ENCODE measurements around the gene ATAD2B.
"Not testable (repeated sequence)": the region's sequence is repeated elsewhere in the genome, so short reads cannot be mapped to it uniquely, and the experiment has no call there.

ATAD2B gene

GRCh38 chr2:23782646-23783045 lies 144.3 kb downstream of the ATAD2B start:
- DNase-seq: no peak

DNA sequence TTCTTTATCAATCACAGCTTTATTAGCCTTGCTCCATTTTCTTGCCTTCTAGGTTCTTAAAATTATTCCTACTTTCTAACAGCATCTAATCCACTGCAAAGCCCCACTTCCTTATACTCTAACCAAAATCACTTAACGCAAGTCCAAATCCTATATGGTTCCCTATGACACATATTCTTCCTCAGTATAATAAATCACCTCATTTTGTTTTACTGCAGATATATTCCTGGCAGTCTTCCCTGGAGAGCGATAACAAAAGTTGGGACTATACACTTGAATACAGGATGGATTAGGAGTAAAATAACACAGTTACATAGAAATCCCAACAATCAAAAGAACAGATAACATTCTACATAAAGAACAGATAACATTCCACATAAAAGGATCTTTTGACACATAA lies 144.8 kb downstream of the ATAD2B start:
- DNase-seq: no peak

DNA sequence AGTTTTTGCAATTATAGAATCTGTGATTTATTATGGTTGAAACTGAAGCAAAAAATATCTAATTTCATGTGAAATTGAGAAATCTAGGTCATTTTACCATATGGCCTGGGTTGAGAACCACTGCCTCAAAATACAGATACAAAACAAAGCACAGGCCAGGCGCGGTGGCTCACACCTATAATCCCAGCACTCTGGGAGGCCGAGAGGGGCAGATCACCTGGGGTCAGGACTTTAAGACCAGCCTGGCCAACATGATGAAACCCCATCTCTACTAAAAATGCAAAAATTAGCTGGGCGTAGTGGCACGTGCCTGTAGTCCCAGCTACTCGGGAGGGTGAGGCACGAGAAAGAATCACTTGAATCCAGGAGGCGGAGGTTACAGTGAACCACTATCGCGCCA lies 146.5 kb downstream of the ATAD2B start:
- not testable (repeated sequence) for DNase-seq

DNA sequence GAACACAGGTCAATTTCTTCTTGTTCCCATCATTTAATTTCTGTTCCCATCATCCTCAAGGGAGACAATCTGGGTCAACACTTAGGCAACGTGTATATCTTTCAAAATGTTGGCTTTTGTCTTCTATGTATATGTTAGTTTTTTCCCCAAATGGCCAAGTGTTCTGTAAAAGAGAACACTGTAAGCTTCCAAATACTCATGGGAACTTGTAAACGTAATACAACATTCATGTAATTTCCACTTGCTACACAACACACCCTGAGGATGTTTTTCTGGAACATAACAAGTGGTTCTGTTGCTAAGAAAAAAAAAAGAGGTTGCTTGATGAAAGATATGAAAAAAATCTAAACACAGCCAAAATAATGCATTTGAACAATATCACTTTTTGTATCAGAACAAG lies 149.1 kb downstream of the ATAD2B start:
- DNase-seq: no peak

GRCh38 chr2:23776021-23776420 lies 150.9 kb downstream of the ATAD2B start:
- DNase-seq: no peak

DNA sequence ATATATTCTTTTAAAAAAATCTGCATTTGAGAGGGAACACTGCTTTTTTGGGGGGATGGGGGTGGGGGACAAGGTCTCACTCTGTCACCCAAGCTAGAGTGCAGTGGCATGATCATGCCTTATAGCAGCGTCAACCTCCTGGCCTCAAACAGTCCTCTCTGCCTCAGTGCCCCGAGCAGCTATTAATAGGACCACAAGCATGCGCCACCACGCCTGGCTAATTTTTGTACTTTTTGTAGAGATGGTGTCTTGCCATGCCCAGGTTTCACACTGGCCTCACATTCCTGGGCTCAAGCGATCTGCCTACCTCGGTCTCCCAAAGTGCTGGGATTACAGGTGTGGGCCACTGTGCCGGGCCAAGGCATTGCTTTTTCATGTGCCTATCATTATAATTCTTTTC lies 154.2 kb downstream of the ATAD2B start:
- DNase-seq: no peak

- DNase-seq: no peak
Observed at GRCh38 chr2:23772056-23772455, 154.9 kb downstream of the ATAD2B start.

DNA sequence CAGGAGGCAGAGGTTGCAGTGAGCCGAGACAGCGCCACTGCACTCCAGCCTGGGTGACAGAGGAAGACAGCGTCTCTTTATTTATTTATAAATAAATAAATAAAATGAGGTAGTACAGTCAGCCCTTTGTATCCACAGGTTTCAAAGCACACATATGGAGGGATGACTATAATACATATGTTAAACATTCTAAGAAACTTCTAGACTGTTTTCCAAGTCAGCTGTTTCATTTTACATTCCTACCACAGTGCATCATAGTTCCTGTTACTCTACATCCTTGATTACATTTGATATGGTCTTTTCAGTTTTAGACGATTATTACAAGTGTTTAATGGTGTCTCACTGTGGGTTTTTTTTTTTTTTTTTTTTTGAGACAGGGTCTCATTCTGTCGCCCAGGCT lies 157.6 kb downstream of the ATAD2B start:
- DNase-seq: no peak

DNA sequence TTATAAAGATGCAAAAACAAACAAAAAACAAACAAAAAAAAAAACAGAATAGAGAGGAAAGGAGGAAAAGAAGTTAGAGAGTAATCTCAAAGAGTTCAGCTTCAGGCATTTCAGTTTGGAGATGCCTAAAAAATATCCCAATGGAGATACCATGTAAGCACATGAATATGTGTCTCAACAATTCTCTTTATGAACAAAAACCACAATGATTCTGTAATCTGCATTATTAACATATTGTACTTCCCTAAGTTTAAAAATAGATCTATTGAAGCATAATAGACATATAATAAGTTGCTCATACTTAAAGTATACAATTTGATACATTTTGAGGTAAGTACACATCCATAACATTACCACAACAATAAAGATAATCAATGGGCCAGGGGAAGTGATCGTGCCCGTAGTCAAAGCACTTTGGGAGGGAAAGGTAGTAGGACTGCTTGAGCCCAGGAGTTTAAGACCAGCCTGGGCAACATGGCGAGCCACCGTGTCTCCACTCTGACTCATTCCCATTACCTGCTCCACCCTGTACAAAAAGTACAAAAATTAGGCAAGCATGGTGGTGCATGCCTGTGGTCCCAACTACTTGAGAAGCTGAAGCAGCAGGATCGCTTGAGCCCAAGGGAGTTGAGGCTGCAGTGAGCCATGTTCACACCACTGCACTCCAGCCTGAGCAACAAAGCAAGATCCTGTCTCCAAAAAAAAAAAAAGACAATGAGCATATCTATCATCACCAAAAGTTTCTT lies 158.9 kb downstream of the ATAD2B start:
- DNase-seq: no peak

DNA sequence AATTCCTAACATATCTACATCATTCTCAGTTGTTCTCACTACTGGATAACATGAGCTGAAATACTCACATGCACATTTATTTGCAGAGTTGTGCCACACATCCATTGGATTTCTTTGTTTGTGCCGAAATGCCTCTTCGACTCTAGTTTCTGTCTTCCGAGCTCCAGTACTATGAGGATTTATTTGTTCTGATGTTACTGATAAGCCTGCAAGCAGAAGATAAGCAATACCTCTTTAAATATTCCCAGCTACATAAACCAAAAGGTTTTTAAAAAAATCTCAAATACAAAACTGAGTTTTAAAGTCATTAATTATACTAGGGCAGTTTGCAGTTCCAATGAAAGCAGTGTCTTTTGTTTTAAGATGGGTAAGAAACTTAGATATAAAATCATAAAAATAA lies 164.8 kb downstream of the ATAD2B start:
- no peak for DNase-seq

GRCh38 chr2:23761638-23762037 lies 165.3 kb downstream of the ATAD2B start:
- DNase-seq: no peak

DNA sequence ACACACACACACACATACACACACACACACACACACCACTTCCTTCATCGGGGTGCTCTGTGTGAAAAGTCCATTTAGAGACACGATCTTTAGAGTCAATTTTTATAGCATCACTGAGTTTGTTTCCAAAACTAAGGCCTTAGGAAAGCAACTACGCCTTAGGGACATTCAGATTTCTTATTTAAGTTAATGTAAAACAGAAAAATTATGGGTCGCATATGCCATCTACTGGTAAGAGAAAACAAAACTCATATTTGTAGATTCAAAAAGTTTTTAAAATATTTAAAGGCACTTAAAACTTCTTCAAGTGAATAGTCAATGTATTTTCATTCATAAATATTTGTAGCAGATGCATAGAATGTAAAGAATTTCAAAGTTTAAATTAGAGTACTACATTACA lies 166.2 kb downstream of the ATAD2B start:
- DNase-seq: no peak

GRCh38 chr2:23757686-23758433 lies 169.1 kb downstream of the ATAD2B start:
- no peak for DNase-seq

DNA sequence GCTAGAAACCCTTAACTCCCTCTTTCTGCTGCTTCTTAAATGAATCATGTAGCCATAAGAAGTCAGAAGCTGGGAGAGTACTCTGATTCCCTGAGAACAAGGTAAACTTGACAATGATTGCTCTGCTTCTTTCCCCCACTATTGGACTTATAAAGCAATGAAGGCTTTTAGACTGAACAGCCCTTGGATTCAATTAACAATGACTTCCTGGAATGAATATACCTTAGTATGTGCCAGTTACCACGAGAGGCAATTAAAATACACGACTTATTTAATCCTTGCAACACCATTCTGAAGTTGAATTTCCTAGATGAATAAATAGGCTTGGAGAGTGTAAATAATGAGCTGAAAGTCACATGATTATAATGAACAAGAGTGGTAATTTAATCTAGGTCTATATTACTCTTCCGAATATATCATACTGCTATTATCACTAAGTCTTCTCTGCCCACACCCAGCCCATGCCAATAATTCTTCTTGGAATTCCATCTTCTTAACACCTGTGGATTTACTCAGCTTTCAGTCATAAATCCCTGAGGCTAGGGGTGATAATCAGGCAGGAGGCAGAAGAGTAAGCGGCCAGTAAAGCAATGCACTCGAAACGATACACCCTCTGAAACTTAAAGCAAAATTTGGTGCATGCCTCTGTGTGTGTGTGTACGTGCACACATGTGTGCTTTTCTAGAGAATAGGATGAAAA lies 170.2 kb downstream of the ATAD2B start:
- DNase-seq: no peak

GRCh38 chr2:23754970-23755369 lies 172.0 kb downstream of the ATAD2B start:
- DNase-seq: no peak

- DNase-seq: no peak
Observed at GRCh38 chr2:23753291-23754010, 173.5 kb downstream of the ATAD2B start.

- no peak for DNase-seq
Observed at GRCh38 chr2:23751747-23752265, 175.1 kb downstream of the ATAD2B start.

GRCh38 chr2:23746141-23746863 lies 180.6 kb downstream of the ATAD2B start:
- DNase-seq: no peak

GRCh38 chr2:23745726-23746105 lies 181.2 kb downstream of the ATAD2B start:
- no peak for DNase-seq

DNA sequence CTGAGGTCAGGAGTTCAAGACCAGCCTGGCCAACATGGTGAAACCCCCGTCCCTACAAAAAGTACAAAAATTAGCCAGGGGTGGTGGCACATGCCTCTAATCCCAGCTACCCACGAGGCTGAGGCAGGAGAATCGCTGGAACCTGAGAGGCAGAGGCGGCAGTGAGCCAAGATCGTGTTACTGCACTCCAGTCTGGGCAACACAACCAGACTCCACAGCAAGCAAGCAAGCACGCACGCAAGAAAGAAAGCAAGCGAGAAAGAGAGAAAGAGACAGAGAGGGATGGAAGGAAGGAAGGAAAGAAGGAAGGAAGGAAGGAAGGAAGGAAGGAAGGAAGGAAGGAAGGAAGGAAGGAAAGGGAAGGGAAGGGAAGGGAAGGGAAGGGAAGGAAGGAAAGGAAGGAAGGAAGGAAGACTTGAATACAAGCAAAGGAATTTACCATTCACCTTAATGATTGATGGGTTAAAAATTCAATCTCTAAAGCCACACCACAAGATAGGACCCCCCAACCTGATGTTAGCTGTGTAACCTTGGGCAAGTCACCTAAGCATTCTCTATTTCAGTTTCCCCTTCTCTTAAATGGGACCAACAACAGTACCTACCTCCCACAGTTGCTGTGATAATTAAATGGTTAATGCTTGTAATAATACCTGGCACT lies 181.7 kb downstream of the ATAD2B start:
- no peak for DNase-seq

GRCh38 chr2:23736783-23737182 lies 190.1 kb downstream of the ATAD2B start:
- not testable (repeated sequence) for DNase-seq

DNA sequence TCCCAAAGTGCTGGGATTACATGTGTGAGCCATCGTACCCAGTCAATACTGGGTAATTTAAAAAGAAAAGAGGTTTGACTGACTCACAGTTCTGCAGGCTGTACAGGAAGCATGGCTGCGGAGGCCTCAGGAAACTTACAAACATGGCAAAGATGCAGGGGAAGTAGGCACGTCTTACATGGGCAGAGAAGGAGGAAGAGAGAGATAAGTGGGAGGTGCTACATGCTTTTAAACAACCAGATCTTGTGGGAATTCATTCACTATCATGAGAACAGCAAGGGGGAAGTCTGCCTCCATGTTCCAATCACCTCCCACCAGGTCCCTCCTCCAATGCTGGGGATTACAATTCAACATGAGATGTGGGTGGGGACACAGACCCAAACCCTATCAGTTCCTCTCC lies 192.5 kb downstream of the ATAD2B start:
- DNase-seq: no peak

All from activated CD4-positive, CD25-positive, alpha-beta regulatory T cell (primary cell).